ENCODE data around the gene SEMA3D.

GRCh38 chr7:85186083-85186520 is 754 bp downstream of the SEMA3D start:
- TF ChIP-seq POLR2A (IDR thresholded peaks at IDR 0.05; ENCODE audit: low read depth, low read length) (no peak), POLR2AphosphoS5 (IDR thresholded peaks at IDR 0.05; ENCODE audit: low read depth, low read length) (no peak), TAF1 (IDR thresholded peaks at IDR 0.05; ENCODE audit: borderline replicate concordance, low read depth, low read length) (no peak)
